Tongue (tissue), 2 donors: ENCODE data around the gene COL4A3. TPM values are rescaled to one million over a fixed set of nuclear protein-coding genes. Genes with fewer than 3 reads are reported as not detected.
A peak's percentile ranks its signal among the peaks of the same experiment; 100 is the strongest.
"Not testable (repeated sequence)": the region's sequence is repeated elsewhere in the genome, so short reads cannot be mapped to it uniquely, and the experiment has no call there.

Experiments
- DNase-seq: peaks from one replicate; pipeline ENCODE4 v3.0.0-alpha.2; 2015
- total RNA-seq: library from RNA; depleted of rRNA; stranded (reverse); fragments of >200 nt; gene quantifications from one replicate; pipeline ENCODE4 v1.2.3, GENCODE V29; 2014

The COL4A3 gene
- total RNA-seq, 1 donor from 2014 or later, result 7.3 TPM

- no peak for DNase-seq
Observed at GRCh38 chr2:227214622-227215041, 50.2 kb downstream of the COL4A3 start.

- peak; percentile 51 for DNase-seq
Observed at GRCh38 chr2:227219312-227220105, 55.1 kb downstream of the COL4A3 start.

GRCh38 chr2:227221120-227221519 lies 56.7 kb downstream of the COL4A3 start:
- no peak for DNase-seq

GRCh38 chr2:227222292-227222691 lies 57.9 kb downstream of the COL4A3 start:
- no peak for DNase-seq

- DNase-seq, result not testable (repeated sequence)
Observed at GRCh38 chr2:227225641-227226040, 61.2 kb downstream of the COL4A3 start.

- peak; percentile 89 for DNase-seq
Observed at GRCh38 chr2:227228061-227228667, 63.7 kb downstream of the COL4A3 start.

- DNase-seq, result no peak
Observed at GRCh38 chr2:227230151-227230550, 65.7 kb downstream of the COL4A3 start.

GRCh38 chr2:227234429-227234828 lies 70.0 kb downstream of the COL4A3 start:
- no peak for DNase-seq

GRCh38 chr2:227237786-227238185 lies 73.4 kb downstream of the COL4A3 start:
- DNase-seq, result no peak

GRCh38 chr2:227238238-227239237 lies 74.1 kb downstream of the COL4A3 start:
- peak; percentile 88 for DNase-seq

- no peak for DNase-seq
Observed at GRCh38 chr2:227241005-227241404, 76.6 kb downstream of the COL4A3 start.

- DNase-seq, result no peak
Observed at GRCh38 chr2:227248876-227249275, 84.5 kb downstream of the COL4A3 start.

- DNase-seq, result no peak
Observed at GRCh38 chr2:227252831-227253230, 88.4 kb downstream of the COL4A3 start.

- DNase-seq, result no peak
Observed at GRCh38 chr2:227256605-227257004, 92.2 kb downstream of the COL4A3 start.

GRCh38 chr2:227257820-227258219 lies 93.4 kb downstream of the COL4A3 start:
- DNase-seq, result no peak

- no peak for DNase-seq
Observed at GRCh38 chr2:227260041-227260440, 95.6 kb downstream of the COL4A3 start.

- no peak for DNase-seq
Observed at GRCh38 chr2:227267410-227268115, 103.1 kb downstream of the COL4A3 start.

GRCh38 chr2:227280895-227281294 lies 116.5 kb downstream of the COL4A3 start:
- no peak for DNase-seq

- no peak for DNase-seq
Observed at GRCh38 chr2:227285741-227286236, 121.4 kb downstream of the COL4A3 start.

- DNase-seq, result no peak
Observed at GRCh38 chr2:227287771-227288170, 123.3 kb downstream of the COL4A3 start.

- DNase-seq, result no peak
Observed at GRCh38 chr2:227292314-227292713, 127.9 kb downstream of the COL4A3 start.

GRCh38 chr2:227293531-227293930 lies 129.1 kb downstream of the COL4A3 start:
- DNase-seq, result no peak
